NCI-H2107 (cell line): Measurements from ENCODE around the gene OTX1.

Experiments
- DNase-seq: peaks from one replicate; lab custom pipeline; 2025; lab: John Stamatoyannopoulos, UW

The OTX1 gene

DNA sequence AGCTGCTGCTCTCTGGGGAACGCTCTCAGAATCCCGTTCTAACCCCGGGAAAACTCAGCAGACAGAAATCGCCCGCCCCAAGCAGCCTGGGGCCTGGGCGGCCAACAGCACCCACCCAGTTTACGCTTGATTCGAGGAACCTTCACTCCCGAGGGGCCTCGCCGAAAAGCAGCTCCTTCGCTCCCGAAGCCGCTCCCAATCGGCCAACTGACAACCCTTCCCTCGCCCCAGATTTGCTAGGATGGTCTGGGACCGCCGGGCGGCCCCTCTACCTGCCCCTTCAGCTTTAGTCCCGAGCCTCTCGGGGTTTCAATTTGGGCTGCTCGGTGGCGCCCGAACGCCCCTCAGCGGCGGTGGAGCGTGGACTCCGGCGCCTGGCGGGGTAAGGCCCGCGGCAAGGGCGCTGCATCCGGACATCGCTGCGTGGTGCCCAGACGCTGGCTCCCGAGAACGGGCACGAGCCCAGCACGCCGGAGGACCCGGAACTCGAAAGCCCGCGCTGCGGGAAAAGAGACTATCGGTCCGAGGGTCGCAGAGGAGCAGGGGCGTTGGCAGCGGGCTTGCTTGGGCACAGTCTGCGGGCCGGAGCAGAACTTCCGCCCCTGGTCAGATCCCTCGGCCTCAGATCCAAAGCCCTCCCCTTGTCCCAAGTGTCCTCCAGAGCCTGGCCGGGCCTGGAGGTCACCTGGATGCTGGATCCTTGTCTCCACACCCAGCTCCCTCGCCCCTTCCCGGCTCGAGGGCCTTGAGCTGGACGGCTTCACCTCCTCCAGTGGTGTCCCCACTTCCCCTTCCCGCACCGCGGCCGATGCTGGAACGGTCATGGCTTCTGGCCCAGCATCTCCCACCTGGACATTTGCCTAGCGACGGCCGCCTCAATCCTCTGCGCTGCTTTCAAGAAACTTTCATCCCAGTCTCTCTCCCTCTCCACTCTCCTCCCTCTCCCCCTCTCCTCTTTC lies 3.0 kb upstream of the OTX1 start:
- DNase-seq: no peak

DNA sequence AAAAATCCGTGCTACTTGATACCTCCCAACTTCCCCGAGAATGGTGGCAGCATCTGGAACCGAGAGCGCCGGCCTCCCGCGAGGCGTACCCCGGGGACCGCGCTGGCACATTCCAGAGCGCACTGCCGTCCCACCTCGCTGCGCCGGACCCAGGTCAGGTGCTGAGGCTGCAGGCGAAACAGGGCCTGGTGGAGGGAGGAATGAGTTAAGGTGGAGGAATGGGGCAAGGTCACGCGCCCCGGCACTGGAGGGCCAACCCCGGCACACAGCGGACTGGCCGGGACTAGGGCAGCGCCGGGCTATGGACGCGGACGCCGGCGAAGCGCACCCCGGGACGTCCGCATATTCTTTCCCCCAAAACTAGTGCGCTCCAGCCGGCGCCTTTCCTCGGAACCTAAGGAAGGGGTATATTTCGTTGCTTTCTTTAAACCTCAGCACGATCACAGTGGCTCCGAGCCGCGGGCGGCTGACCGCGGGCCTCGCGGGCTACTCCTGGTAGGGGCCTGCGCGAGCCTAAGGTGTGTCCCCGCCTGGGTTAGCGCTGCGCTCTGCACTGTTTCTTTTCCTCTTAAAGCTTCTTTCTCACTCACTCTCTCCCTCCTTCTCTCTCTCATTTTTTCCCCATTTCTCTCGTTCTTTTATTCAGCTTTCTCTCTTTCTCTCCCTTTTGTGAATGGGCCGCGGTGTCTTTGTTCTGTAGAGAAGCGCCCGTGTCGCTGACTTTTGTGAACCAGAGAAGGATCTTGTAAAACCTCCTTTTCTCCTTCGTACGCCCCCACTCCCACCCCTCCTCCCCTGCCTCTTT lies 2.1 kb upstream of the OTX1 start:
- DNase-seq: no peak

DNA sequence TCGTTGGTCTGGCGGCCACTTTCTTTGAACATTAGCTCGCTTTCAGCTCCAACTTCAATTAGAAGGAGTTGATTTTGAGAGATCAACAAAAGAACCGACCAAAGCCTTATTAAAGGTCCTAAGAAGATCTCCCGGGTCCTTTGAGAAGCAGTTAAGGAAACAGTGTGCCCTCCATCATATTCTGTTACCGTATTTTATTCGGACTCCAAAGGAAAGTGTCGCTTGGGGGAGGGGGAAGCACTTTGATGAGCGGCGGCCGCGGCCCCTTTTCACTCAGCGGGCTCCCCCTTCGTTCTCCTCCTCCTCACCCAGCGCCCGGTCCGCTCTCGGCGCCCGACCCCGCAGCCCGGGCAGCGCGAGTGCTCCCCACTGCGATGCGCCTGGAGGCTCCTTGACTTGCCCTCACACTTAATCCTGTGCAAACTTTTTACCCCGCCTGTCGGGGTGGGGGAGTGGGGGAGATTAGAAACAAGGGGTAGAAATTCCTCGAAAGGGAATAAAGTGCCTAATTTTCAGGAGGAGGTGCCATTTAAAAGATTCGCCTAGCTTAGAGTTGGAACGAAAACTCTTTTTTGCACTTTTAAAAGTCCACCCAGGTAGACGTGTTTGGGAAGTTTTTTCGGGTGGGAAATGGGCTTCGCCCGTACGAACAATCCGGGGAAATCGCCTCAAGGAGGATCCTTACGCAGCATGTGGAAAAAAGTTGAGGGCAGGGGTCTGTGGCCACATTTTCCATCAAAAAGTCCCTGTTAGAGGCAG lies 1.2 kb upstream of the OTX1 start:
- DNase-seq: no peak

DNA sequence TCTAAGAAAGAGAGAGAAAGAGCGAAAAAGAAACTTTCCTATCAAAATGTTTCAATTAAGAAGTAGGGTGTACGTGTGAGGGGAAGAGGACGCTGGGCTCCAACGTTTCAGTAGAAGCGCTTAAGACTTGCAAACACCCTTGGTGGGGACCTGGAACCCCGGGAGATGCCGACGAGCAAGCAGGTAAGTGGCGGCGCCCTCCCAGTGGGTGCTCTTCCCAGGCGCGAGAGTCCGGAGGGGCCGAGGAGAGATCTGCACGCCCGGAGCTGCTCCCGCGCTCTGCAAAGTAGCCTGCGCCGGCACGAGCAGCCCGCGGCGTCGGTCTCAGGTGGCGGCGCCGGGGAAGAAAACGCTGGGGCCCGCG lies 678 bp upstream of the OTX1 start:
- DNase-seq: peak; percentile 62

DNA sequence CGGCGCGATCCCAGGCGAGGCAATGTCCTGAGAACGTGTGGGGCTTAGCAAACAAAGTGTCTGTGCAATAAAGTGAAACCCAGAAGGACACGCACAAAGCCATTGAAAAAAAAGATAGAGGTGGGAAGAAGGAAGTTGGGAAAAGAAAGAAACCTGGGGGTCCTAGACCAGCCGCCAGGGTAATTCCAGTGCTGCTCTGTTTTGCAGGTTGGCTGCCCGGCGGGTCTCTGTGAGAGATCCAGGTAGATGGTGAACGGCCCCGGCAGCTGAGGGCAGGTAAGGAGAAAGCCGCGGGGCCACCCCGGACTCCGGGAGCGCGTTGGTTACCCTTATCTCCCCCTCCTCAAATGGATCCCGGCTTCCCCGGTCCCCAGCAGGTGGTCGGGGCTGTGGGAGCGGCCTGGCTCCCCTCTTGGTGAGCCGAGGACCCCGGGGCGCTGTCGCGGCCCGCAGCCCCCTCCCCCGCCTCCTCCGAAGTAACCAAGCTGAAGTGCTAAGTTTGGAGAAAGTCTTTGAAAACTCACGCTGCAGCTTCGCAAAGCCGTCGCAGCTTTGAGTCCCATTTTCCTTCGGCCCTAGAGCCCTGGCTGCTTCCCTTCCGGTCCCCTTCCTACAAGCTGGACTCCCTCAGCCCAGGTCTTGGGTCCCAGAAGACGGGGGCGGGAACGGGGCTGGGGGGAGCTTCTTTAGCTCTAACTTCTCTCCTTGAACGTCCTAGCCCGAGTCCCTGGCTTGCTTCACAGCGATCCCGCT lies 588 bp downstream of the OTX1 start:
- no peak for DNase-seq

DNA sequence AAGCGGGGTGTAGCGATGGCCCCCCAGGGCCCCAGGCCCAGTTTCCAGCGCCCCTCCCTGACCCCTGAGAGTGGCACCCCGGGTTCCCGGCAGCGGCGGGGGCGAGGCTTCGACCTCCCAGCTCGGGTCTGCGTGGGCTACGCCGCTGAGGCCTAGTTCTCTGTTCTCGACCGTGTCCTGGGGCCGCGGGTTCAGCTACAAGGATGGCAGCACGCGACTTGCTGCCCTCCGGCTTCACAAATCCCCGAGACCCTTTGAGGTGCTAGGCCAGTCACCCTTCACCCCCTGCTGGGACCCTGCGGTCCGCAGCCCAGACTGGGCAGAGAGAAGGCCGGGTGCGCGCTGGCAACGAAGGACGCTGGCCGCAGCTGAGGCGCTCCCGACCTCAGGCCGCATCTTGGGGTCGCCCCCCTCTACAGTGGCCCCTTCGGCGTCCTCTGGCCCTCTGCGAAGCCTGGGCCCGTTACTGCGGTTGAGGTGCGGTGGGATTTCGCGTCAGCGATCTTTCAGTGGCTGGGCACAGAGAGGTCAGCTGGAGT lies 1.2 kb downstream of the OTX1 start:
- no peak for DNase-seq

DNA sequence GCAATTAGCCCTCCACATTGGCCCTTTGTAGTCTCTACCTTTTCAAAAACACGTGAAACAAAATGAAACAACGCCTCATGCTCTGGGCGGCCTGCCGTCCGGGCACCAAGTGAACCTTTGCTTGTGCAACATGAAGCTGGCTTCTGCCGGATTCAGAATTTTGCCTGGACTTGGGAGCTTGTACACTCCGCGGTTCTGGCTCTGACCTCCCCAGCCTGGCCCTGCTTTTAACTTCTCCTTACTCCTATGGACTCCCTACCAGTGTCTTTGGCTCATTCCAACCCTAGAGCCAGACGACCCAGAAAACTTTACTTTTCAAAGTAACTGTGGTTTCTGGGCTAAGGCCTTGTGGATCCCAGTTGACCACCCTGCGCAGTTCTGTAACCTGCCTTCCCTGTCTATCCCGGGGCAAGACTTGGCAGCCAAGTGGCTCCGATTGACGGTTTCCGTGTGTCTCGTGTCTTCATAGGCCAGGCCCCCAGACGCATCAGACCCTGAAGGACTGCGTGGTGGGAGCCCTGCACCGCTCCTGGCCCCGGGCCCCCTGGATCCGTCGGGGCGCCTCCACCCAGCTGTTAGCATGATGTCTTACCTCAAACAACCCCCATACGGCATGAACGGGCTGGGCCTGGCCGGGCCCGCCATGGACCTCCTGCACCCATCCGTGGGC lies 1.9 kb downstream of the OTX1 start:
- no peak for DNase-seq

DNA sequence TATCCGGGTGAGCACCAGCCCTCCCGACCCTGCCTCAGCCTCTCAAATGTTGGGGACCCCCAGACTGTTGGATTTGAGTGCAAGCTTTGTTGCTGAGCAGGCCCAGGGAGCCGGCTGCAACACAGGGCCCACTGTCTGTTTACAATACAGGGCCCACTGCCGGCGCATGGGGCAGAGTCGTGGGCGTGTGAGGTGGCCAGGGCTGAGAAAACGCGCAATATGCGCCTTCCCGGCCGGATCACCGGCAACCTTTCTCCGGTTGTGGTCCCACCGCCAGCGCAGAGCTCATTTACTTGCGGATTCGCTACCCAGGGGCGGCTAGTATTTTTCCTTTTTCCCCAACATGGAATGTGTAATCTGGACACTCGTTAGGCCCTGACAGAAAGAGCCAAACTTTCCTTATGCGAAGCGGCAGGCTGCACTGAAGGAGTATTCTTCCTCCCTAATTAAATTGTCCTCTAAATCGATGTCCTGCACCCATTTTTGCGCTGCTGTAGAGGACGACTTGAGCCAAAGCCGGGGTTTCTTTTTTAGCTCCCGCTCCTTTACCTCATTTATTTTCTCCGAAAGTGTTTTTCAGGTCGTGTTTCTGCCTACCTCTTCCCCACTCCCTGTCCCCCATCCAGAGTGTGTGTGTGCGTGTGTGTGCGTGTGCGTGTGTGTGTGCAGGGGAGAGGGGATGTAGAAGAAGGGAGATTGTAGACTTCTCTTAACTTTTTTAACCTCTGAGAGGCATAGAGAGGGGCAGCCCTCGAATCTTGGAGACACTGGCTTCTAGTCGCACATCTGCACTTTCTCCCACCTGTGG lies 2.7 kb downstream of the OTX1 start:
- no peak for DNase-seq

DNA sequence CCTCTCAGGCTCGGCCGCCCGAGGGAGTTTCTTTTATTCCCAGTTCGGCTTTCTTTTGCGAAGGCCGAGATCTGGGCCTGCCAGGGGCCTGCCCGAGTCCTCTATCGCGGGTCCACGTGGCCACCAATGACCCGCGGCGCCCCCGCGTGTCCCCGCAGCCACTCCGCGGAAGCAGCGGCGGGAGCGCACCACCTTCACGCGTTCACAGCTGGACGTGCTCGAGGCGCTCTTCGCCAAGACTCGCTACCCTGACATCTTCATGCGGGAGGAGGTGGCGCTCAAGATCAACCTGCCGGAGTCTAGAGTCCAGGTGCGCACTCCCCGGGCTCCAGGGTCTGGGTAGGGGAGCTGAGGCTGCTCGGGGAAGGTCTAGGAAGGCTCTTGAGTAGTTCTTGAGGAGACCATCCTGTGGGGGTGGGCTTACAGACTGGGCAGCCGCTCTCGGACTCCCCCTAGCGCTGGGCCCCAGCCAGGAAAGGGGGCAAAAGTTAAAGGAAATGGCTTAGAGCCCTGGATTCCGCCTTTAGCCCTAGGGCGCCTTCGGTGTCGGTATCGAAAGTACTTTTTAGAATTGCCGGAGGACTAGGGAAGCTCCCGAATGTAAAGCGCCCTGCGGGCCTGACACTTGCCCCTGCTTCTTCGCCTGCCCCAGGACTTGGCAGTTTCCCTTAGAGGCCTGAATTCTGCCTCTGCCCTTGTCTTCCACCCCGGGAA lies 3.4 kb downstream of the OTX1 start:
- no peak for DNase-seq

DNA sequence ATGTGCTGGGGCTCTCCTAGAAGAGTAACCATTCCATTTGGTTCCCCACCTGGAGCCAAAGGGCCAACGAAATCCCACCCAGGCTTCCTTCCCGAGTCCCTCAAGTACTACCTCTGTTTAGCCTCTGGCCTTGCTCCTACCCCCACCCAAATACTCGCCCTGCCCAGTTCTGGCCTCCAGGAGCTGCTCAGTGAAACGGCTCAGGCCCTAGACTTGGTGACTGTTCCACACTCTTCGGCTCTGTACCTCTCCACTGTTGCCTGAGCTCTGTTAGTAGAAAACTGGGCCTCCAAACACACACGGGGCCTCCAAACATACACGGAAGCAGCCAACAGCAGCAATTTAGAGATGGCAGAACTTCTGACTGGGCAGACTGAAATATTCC lies 4.2 kb downstream of the OTX1 start:
- no peak for DNase-seq

DNA sequence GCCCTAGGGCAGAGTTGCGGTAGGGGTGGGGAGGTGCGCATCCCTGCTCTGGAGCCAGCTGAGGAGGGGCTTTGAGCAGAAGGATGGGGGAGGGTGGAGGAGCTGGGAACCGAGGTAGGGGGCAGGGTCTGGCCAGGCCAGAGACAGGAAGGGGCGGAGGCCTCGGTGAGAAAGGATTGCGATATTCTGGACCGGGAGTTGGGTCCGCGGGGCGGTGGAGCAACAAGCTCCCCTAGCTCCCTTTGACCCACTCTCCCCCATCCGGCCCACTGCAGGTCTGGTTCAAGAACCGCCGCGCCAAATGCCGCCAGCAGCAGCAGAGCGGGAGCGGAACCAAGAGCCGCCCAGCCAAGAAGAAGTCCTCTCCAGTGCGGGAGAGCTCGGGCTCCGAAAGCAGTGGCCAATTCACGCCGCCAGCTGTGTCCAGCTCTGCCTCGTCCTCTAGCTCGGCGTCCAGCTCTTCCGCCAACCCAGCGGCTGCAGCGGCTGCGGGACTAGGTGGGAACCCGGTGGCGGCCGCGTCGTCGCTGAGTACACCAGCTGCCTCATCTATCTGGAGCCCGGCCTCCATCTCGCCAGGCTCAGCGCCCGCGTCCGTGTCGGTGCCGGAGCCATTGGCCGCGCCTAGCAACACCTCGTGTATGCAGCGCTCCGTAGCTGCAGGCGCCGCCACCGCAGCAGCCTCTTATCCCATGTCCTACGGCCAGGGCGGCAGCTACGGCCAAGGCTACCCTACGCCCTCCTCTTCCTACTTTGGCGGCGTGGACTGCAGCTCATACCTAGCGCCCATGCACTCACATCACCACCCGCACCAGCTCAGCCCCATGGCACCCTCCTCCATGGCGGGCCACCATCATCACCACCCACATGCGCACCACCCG lies 4.8 kb downstream of the OTX1 start:
- no peak for DNase-seq

DNA sequence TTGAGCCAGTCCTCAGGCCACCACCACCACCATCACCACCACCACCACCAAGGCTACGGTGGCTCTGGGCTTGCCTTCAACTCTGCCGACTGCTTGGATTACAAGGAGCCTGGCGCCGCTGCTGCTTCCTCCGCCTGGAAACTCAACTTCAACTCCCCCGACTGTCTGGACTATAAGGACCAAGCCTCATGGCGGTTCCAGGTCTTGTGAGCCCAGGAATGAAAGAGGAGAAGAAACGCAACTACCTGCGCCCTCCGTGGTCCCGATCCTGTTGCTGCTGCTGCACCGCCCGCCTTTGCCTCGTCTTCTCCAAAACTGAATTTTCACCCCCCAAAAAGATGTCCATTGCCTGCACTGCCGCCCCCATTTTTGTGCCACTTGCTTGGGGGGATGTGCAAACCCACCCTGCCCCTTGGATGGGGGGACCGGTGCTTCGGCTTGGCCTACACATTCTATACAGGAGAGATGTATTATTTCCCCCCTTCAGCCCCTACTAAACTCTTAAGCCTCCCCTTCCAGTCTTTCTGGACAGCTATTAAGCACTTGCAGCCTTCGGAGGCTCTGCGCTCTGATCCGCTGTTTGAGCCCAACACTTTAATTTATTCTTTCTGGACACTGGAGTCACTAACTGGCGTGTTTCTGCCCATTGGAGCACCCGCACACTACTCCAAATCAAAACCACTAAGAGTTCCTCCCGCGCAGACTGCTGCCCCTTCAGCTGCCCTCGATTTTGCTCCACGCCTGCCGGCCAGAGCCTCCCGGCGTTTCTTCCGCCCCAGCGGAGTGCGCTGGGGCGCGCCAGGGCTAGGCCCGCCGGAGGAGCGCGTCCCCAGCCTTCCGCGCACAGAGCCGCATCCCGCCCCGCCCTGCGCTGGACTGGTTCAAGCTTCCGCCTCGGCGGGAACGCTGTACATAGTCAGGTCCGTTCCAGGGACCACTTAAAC lies 5.7 kb downstream of the OTX1 start:
- no peak for DNase-seq

DNA sequence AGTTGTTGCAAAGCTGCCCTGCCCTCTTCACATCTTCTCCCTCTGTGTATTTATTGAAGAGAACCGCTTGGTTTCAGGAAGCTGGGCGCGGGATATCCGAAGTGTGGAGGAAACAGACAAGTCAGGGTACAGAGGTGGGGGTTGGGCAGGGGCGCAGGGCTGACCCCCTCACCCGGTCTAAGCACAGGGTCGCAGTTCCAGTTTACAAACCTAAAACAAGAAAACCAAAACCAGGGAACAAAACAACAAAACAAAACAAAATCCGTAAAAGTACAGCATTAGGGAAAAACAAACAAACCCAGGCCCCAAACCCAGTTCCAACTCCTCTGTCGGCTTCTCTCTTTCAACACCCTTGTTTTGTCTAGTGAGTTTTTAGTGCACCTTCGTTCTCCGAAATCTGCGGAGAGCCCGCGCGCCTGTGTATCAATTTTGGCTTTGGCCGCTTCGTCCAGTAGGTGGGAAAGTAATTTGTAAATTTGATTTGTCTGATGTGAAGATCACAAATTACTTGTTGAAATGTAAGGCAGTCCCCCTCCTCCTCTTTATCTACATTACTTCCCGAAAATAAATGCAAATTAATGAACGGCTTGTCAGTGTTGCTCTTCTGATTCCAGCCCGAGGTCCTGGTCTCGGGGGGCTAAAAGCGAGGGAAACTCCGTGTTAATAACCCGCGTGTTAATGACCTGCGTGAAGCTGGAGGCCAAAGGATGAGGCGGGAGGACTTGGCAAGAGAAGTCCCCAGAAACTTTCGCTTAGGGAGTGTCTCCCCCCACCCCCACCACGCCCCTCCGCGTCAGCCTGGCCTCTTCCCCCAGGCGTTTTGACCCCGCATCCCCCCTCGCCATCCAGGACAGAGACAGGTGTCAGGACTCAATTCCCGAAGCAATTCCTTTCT lies 6.9 kb downstream of the OTX1 start:
- no peak for DNase-seq

DNA sequence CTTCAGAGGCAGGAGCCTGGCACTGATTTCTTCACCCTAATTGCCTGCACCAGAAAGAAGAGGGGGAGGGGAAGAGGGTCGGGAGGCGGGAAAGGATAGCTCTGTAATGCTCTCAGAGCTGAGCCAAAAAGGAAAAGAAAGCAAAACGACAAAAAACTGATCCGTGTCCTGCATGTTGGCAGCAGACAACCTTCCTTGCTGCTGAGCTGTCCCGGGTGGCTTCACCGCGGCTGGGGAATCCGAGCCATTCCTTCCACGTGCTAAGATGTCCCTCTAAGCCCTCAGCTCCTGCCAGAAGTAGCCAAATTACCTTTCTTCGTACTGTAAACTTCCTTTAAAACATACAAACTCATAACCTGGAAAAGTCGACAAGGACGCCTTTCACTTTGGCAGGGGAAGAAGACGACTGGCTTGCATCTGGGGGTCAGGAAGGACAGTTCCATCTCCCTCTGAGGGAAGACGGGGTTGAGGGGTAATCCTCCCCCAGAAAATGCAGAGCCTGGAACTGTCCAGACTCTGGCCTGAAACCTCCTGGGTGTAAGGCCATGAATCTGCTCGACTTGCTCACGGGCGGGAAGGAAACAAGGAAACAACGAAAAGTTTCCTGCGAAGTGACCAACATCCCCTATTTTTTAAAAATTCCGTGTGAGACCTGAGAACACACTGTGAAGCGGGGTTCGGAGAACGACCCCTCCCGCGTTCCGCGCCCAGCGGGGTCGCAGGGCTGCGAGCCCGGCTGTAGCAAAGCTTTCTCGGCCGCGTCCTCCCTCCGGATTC lies 7.7 kb downstream of the OTX1 start:
- DNase-seq: no peak
